IMR-90 (cell line): ENCODE data around the gene DCLRE1A. TPM values are rescaled to one million over a fixed set of nuclear protein-coding genes. Genes with fewer than 3 reads are reported as not detected.

ENCODE experiments used
- ATAC-seq: fragments of 200-7000 bp; cut with Tn5 transposase; 2 replicates; pipeline ENCODE4 v1.9.1; 2020; ENCODE audit warnings: low read depth, mild to moderate bottlenecking, moderate library complexity
- BruUV-seq: library from RNA; stranded (reverse); fragments of 400-500 nt; replicated peaks from 2 replicates; lab custom pipeline; 2021; lab: Mats Ljungman, UMichigan
- CTCF ChIA-PET: fragments of 300-600 bp; formaldehyde crosslinking; extraction: SDS; loops from one replicate; lab custom pipeline; 2021; ENCODE audit warnings: antibody characterized with exemption; lab: Yijun Ruan, JAX
- POLR2A ChIA-PET: fragments of 300-600 bp; sonication (Branson Sonifier 250); formaldehyde crosslinking; loops from one replicate; lab custom pipeline; 2022; ENCODE audit warnings: antibody characterized with exemption; ENCODE audit not compliant: unreplicated experiment; lab: Charles Lee
- DNase-seq: peaks from one replicate; pipeline ENCODE4 v3.0.0; 2013
- H2AFZ ChIP-seq: replicated peaks from 2 replicates; pipeline ENCODE3; 2013; ENCODE audit warnings: low read length, mild to moderate bottlenecking; ENCODE audit not compliant: poor library complexity
- H2AK5ac ChIP-seq: 2 replicates; pipeline ENCODE4 v1.6.1; 2013; ENCODE audit warnings: low read depth, low read length, inconsistent platforms
- H2AK9ac ChIP-seq: replicated peaks from 2 replicates; pipeline ENCODE3; 2013; ENCODE audit warnings: mild to moderate bottlenecking, low read depth, low read length, moderate library complexity; ENCODE audit not compliant: poor library complexity
- H2BK120ac ChIP-seq: 2 replicates; pipeline ENCODE4 v1.6.1; 2013; ENCODE audit warnings: low read depth, low read length, inconsistent platforms
- H2BK15ac ChIP-seq: 3 replicates; pipeline ENCODE4 v1.6.1; 2013; ENCODE audit warnings: low read depth, low read length, inconsistent platforms
- H2BK20ac ChIP-seq: 2 replicates; pipeline ENCODE4 v1.6.1; 2013; ENCODE audit warnings: low read depth, mild to moderate bottlenecking, inconsistent platforms, low read length, moderate library complexity
- H2BK5ac ChIP-seq: 2 replicates; pipeline ENCODE4 v1.6.1; 2013; ENCODE audit warnings: mild to moderate bottlenecking, low read depth, low read length, inconsistent platforms; ENCODE audit not compliant: poor library complexity, severe bottlenecking
- H3K14ac ChIP-seq: replicated peaks from 2 replicates; pipeline ENCODE4 v1.6.1; 2013; ENCODE audit warnings: low read depth, low read length, inconsistent platforms
- H3K18ac ChIP-seq: 2 replicates; pipeline ENCODE4 v1.6.1; 2013; ENCODE audit warnings: low read depth, low read length, control low read depth
- H3K23ac ChIP-seq: 2 replicates; pipeline ENCODE4 v1.6.1; 2013; ENCODE audit warnings: low read depth, low read length, inconsistent platforms
- H3K27ac ChIP-seq: 2 replicates; pipeline ENCODE4 v1.5.1; 2013; ENCODE audit warnings: mild to moderate bottlenecking, control low read depth, low read length; ENCODE audit not compliant: insufficient read depth
- H3K27me3 ChIP-seq: 2 replicates; pipeline ENCODE4 v1.6.1; 2013; ENCODE audit warnings: low read length; ENCODE audit not compliant: control insufficient read depth, insufficient read depth
- H3K36me3 ChIP-seq: 2 replicates; pipeline ENCODE4 v1.6.1; 2013; ENCODE audit warnings: low read length, mixed read lengths; ENCODE audit not compliant: control insufficient read depth, insufficient read depth
- H3K4ac ChIP-seq: 2 replicates; pipeline ENCODE4 v1.6.1; 2013; ENCODE audit warnings: low read depth, low read length, inconsistent platforms
- H3K4me1 ChIP-seq: 2 replicates; pipeline ENCODE4 v1.6.1; 2013; ENCODE audit warnings: low read length, mixed read lengths; ENCODE audit not compliant: control insufficient read depth, insufficient read depth
- H3K4me2 ChIP-seq: 2 replicates; pipeline ENCODE4 v1.6.1; 2013; ENCODE audit warnings: low read depth, mild to moderate bottlenecking, control low read depth, low read length, moderate library complexity
- H3K4me3 ChIP-seq: 2 replicates; pipeline ENCODE4 v1.5.1; 2013; ENCODE audit warnings: low read depth, mild to moderate bottlenecking, control low read depth, low read length, moderate library complexity; ENCODE audit not compliant: insufficient read depth
- H3K56ac ChIP-seq: 2 replicates; pipeline ENCODE4 v1.6.1; 2013; ENCODE audit warnings: low read length, inconsistent platforms; ENCODE audit not compliant: insufficient read depth; ENCODE audit errors: extremely low read depth
- H3K79me1 ChIP-seq, 2 experiments: 2 replicates each; pipeline ENCODE4 v1.6.1; 2013; ENCODE audit warnings: low read length in 2 of 2, inconsistent platforms in 1 of 2, low read depth in 1 of 2
- H3K9ac ChIP-seq: 2 replicates; pipeline ENCODE4 v1.6.1; 2013; ENCODE audit warnings: low read depth, low read length, control low read depth
- H3K9me1 ChIP-seq: 2 replicates; pipeline ENCODE4 v1.6.1; 2013; ENCODE audit warnings: low read length, inconsistent platforms; ENCODE audit not compliant: insufficient read depth
- H3K9me3 ChIP-seq: 2 replicates; pipeline ENCODE4 v1.6.1; 2013; ENCODE audit warnings: low read length; ENCODE audit not compliant: control insufficient read depth, insufficient read depth
- H4K20me1 ChIP-seq: 2 replicates; pipeline ENCODE4 v1.6.1; 2013; ENCODE audit warnings: low read length, inconsistent platforms; ENCODE audit not compliant: insufficient read depth
- H4K5ac ChIP-seq: 2 replicates; pipeline ENCODE4 v1.6.1; 2013; ENCODE audit warnings: mild to moderate bottlenecking, low read depth, low read length, control low read depth
- H4K8ac ChIP-seq, 2 experiments: 2 replicates each; pipeline ENCODE4 v1.6.1; 2013; ENCODE audit warnings: low read depth in 2 of 2, low read length in 2 of 2, control low read depth in 1 of 2, inconsistent platforms in 1 of 2
- H4K91ac ChIP-seq: 2 replicates; pipeline ENCODE4 v1.6.1; 2013; ENCODE audit warnings: low read depth, low read length, inconsistent platforms; ENCODE audit not compliant: insufficient read depth
- BHLHE40 ChIP-seq: fragments of 150-350 bp; IDR thresholded peaks from 2 replicates; pipeline ENCODE4 v1.6.1; 2016; ENCODE audit warnings: mild to moderate bottlenecking, low read depth, low read length
- CEBPB ChIP-seq: IDR thresholded peaks from 2 replicates; pipeline ENCODE4 v1.6.1; 2012; ENCODE audit warnings: low read depth, low read length, improper control_type of control experiment
- CHD1 ChIP-seq: IDR thresholded peaks from 2 replicates; pipeline ENCODE4 v1.6.1; 2012; ENCODE audit warnings: low read depth, low read length, improper control_type of control experiment
- CTCF ChIP-seq: conservative IDR thresholded peaks from 2 replicates; pipeline ENCODE4 v1.5.1; 2012; ENCODE audit warnings: mild to moderate bottlenecking, low read depth, low read length, improper control_type of control experiment
- ELK1 ChIP-seq: fragments of 150-350 bp; IDR thresholded peaks from 2 replicates; pipeline ENCODE4 v1.6.1; 2016; ENCODE audit warnings: low read depth, mild to moderate bottlenecking, low read length, moderate library complexity, borderline replicate concordance
- FOS ChIP-seq: fragments of 150-350 bp; IDR thresholded peaks from 2 replicates; pipeline ENCODE4 v1.6.1; 2016; ENCODE audit warnings: low read depth, low read length
- MAFK ChIP-seq: IDR thresholded peaks from 2 replicates; pipeline ENCODE4 v1.6.1; 2012; ENCODE audit warnings: low read depth, low read length, improper control_type of control experiment
- MAZ ChIP-seq: IDR thresholded peaks from 2 replicates; pipeline ENCODE4 v1.6.1; 2012; ENCODE audit warnings: low read depth, mild to moderate bottlenecking, low read length, improper control_type of control experiment, moderate library complexity, borderline replicate concordance
- MXI1 ChIP-seq: IDR thresholded peaks from 2 replicates; pipeline ENCODE4 v1.6.1; 2012; ENCODE audit warnings: low read depth, mild to moderate bottlenecking, low read length, moderate library complexity, borderline replicate concordance
- NFE2L2 ChIP-seq: fragments of 150-350 bp; IDR thresholded peaks from 2 replicates; pipeline ENCODE4 v1.6.1; 2016; ENCODE audit warnings: low read depth, mild to moderate bottlenecking, low read length
- POLR2A ChIP-seq: IDR thresholded peaks from 2 replicates; pipeline ENCODE4 v1.6.1; 2012; ENCODE audit warnings: mild to moderate bottlenecking, low read depth, low read length
- RAD21 ChIP-seq: IDR thresholded peaks from 2 replicates; pipeline ENCODE4 v1.6.1; 2012; ENCODE audit warnings: low read length, improper control_type of control experiment
- RCOR1 ChIP-seq: IDR thresholded peaks from 2 replicates; pipeline ENCODE4 v1.6.1; 2012; ENCODE audit warnings: mild to moderate bottlenecking, low read length, improper control_type of control experiment; ENCODE audit not compliant: insufficient replicate concordance
- RFX5 ChIP-seq: IDR thresholded peaks from 2 replicates; pipeline ENCODE4 v1.8.0; 2012; ENCODE audit warnings: low read depth, mild to moderate bottlenecking, low read length, moderate library complexity
- SMC3 ChIP-seq: fragments of 150-350 bp; IDR thresholded peaks from 2 replicates; pipeline ENCODE4 v1.6.1; 2016; ENCODE audit warnings: low read depth, mild to moderate bottlenecking, antibody characterized with exemption, low read length, moderate library complexity
- USF2 ChIP-seq: fragments of 150-350 bp; IDR thresholded peaks from 2 replicates; pipeline ENCODE4 v1.6.1; 2017; ENCODE audit warnings: mild to moderate bottlenecking, antibody characterized with exemption, low read length, low read depth
- WGBS, 2 experiments: methylation state at CpG; one replicate each; pipeline versions ENCODE4 v1.1.5 to v1.1.7; 2013; ENCODE audit warnings: missing lambda C conversion rate in 2 of 2; ENCODE audit not compliant: insufficient read length in 1 of 2; ENCODE audit errors: extremely low coverage in 2 of 2; 5-methylcytosine and 5-hydroxymethylcytosine counted together
- dilution Hi-C: fragments of 300-500 bp; cut with HindIII; formaldehyde crosslinking; loops from one replicate; pipeline ENCODE4 v1.14.3; 2018; ENCODE audit warnings: low sequenced_read_pairs; ENCODE audit not compliant: unreplicated experiment
- in situ Hi-C: fragments of 300-500 bp; cut with MboI; formaldehyde crosslinking; loops from 3 replicates; pipeline ENCODE4 v1.14.3; 2019; ENCODE audit warnings: low sequenced_read_pairs, inconsistent platforms, mixed read lengths
- intact Hi-C: fragments of 100-400 bp; cut with micrococcal nuclease; formaldehyde crosslinking; loops from 2 replicates; pipeline ENCODE4 v1.10.0; 2022
- polyA plus RNA-seq, 3 experiments: library from polyadenylated mRNA; depleted of rRNA; stranded (reverse); fragments of >200 nt; gene quantifications; 2 replicates each; pipeline ENCODE4 v1.2.3, GENCODE V29; 2012; ENCODE audit warnings: low replicate concordance in 1 of 3
- total RNA-seq: library from RNA; depleted of rRNA; stranded (reverse); fragments of >200 nt; gene quantifications from 2 replicates; pipeline ENCODE4 v1.2.3, GENCODE V29; 2012

Gene DCLRE1A
- total and polyA plus RNA-seq, 2 of the 4 experiments (the other 2 are of a cell fraction) = 3.1 to 6.3 TPM

GRCh38 chr10:113894581-113894980 lies 40.7 kb upstream of the DCLRE1A start:
- BruUV-seq = no TSS peak
- H3K14ac ChIP-seq = no peak overlapping the region
- H2AFZ ChIP-seq = no peak overlapping the region
- no peak overlapping the region for H4K91ac ChIP-seq
- no peak overlapping the region for H3K4ac ChIP-seq
- H2BK5ac ChIP-seq = no peak overlapping the region
- no peak for ATAC-seq
- H3K9me3 ChIP-seq = no peaks in the 10 kb centered on the region
- no peak overlapping the region for H4K8ac ChIP-seq
- 0 out of 2 replicates have a peak, but pooled peaks cover 2% of the 10 kb centered on the region for H3K4me1 ChIP-seq
- H3K4me3 ChIP-seq = no peak overlapping the region
- H3K9ac ChIP-seq = no peak overlapping the region
- no CpG with 5 or more reads among the region's 1 CpG for WGBS, 2 experiments
- no peak overlapping the region for H2AK5ac ChIP-seq
- no peak overlapping the region for H2AK9ac ChIP-seq
- H3K79me1 ChIP-seq = peaks cover 3% of the 10 kb centered on the region in 2 experiments; a peak in 1 of 4 replicates
- H4K5ac ChIP-seq = no peak overlapping the region
- no peak overlapping the region for H3K56ac ChIP-seq
- no peak overlapping the region for H3K4me2 ChIP-seq
- H3K23ac ChIP-seq = no peak overlapping the region
- no peak for TF ChIP-seq FOS
- TF ChIP-seq MAFK = no peak
- no peak for TF ChIP-seq CTCF
- TF ChIP-seq RFX5 = no peak
- no peak for TF ChIP-seq BHLHE40
- no peak for TF ChIP-seq USF2
- no peak for TF ChIP-seq MAZ
- TF ChIP-seq RAD21 = no peak
- TF ChIP-seq NFE2L2 = no peak
- TF ChIP-seq CEBPB = no peak
- no peak for TF ChIP-seq SMC3
- TF ChIP-seq CHD1 = no peak
- TF ChIP-seq POLR2A = no peak
- no peak for TF ChIP-seq MXI1
- TF ChIP-seq RCOR1 = no peak
- no peak for TF ChIP-seq ELK1
- no peak overlapping the region for H3K27ac ChIP-seq
- in situ Hi-C loops (no loop called here), intact Hi-C loops (no loop called here), dilution Hi-C loops (no loop called here)
- peaks cover 2% of the 10 kb centered on the region; the same call in 1 of the 2 replicates for H3K9me1 ChIP-seq
- H3K27me3 ChIP-seq = no peaks in the 10 kb centered on the region
- H3K18ac ChIP-seq = no peak overlapping the region
- ChIA-PET CTCF (no interaction called here), POLR2A (no interaction called here)
- H3K36me3 ChIP-seq = peaks cover 3% of the 10 kb centered on the region; the same call in 1 of the 2 replicates
- DNase-seq = no peak
- H4K20me1 ChIP-seq = no peaks in the 10 kb centered on the region
- no peak overlapping the region for H2BK20ac ChIP-seq
- H2BK120ac ChIP-seq = no peak overlapping the region
- H2BK15ac ChIP-seq = no peak overlapping the region
